Ecto neural progenitor cell (in vitro differentiated cells): ENCODE results near the gene ETNK2.
A peak's percentile ranks its signal among the peaks of the same experiment; 100 is the strongest.

Experiments used
- DNase-seq: peaks from one replicate; pipeline ENCODE4 v3.0.0-alpha.2; 2018; ENCODE audit warnings: low spot score

The ETNK2 gene

DNA sequence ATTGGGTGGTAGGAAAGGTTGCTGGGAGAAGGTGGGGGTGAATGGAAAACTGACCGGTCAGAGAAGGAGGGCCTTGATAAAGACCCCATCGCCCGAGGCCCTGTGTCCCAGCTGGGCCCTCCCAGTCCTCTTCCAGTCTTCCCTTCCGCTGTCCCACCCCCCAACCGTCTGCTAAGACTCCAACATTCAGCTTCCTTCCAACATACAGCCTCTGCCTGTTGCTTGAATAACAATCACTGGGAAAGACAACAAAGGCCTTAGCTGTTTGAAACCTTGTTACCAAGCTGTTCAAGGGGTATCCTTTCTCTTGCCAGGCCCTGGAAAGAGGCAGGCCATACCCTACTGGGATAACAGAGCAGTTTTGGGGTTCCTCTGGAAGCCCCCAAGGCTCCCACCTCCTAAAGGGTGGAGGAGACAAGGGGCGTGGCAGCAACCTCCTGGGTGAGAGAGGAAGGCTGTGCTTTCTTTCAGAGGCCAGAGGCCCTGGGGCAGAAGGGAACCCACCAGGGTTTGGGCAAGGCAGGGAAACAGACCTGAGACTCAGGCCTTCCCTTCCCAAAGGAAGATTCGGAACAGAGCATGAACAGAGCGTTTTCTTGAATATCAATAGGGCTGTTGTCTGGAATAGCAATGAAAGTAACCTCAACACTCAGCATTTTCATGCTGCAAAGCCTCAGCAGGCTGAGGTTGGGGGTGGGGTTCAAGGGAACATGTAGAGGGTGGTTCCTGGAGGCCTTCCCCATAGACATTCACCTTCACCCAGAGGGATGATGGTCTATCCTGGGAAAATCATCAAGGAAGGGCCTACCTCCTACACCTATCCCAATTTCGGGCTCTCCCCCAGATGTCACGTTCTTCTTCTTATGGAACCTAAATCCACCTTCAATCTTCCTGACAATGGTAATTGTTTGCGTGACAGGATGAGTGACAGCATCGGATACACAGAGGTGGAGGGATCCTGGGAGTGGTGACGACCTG, 4.1 kb downstream of the ETNK2 start:
- no peak for DNase-seq

DNA sequence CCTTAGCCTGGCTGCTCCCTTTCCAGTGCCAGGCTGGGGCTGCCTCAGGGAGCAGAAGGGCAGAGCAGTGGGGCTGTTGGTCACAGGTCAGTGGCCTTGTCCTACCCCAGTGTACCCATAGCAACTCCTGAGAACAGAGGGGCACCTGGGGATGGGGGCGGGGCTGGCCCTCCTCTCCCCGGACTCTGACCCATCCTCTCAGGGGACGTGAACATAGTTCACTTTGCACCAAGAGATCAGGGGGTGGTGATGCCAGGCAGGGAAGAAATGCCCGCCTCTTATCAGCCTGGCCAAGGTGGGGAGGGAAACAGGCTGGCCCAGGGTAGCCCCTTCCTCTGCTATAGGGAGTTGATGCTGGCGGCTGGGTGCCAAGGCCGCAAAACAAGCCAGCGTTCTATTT, 4.9 kb downstream of the ETNK2 start:
- DNase-seq: no peak

DNA sequence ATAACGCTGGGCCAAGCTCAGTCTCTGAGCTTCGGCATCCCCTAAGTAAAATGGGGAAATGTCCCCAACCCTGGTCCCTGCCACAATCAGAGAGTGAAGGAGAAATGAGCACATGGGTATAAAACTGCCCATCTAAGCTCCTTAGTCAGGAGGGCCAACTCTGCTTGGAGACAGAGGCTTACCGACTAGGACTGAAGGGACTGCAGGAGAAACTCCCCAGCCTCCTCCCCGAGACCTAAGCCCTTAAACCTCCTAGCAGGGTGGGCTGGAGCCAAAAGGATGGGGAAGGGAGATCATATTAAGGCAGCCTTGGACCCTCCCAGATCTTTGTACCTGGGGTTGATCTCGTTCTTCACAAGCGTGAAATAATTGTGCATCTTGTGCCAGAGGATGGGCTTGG, 5.5 kb downstream of the ETNK2 start:
- DNase-seq: no peak

- DNase-seq: no peak
Observed at GRCh38 chr1:204145033-204145504, 6.8 kb downstream of the ETNK2 start.

DNA sequence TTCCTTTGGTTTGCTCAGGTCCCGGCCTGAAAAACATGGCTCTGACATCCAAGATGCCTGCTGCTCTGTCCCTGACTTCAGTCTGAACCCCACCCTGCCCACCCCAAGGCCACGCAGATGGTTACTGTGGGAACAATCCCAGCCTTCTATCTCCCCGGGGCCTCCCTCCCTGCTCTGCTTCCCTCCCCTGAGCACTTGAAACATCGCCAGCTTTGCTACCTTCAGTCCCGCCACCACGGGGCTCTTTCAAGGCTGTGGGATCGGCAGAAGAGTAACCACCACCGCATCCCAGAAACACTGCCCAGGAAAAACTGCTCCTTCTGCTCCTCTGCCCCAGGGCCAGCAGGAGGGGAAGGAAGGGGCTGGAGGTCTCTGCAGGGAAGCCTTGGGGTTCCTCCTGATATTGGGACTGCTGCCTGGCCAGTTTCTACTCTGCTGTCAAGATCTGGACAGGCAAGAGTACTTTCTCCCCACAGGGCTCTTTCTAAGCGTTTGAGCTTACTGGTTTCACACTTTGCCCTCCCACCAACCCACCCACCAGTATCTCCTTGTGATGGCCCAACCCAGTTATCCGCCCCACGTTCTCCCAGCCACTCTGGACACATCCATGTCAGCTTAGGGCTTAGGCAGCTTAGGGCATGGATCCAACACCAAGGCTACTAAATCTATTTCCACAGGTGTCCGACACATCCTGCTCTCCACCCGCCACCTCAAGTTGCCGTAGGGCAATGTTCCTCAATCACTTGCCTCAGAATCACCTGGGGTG, 8.4 kb downstream of the ETNK2 start:
- no peak for DNase-seq

- no peak for DNase-seq
Observed at GRCh38 chr1:204142032-204142974, 9.5 kb downstream of the ETNK2 start.

DNA sequence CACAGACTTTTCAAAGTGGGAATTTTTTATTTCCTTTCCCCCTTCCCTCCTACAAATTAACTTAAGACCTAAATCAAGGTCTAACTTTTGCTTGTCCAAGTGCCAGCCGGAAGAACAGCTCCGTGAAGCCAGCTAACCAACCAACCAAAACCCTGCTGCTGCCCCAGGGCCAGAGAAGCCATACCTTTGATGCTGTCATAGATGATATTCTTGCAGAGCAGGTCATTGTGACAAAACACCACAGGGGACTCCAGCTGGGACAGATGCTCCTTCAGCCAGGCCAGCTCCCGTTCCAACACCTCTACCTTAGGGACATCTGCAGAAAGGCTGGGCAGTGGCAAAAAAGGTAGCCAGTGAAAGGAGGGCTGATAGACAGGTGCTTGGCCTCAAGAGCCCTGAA, 10.7 kb downstream of the ETNK2 start:
- no peak for DNase-seq

- DNase-seq: no peak
Observed at GRCh38 chr1:204139952-204140351, 11.9 kb downstream of the ETNK2 start.

DNA sequence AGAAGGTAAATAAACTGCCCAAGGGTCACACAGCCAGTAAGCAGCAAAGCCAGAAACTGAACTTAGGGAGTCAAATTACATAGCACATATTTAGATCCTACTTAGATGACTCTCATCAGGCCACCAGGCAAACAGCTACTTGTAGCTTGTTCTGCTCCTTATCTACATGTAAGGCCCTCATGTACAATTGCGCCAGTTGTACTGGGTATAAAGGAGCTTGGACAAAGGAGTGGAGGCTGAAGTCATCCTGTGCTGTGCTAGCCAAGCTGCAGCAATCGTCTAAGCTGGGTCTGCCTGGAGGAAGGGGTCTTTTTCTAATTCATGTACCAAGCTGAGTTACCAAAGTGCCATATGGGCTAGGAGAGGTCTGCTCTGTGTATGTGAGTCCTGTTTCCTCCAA, 12.8 kb downstream of the ETNK2 start:
- no peak for DNase-seq

GRCh38 chr1:204136814-204137213, 15.0 kb downstream of the ETNK2 start:
- no peak for DNase-seq

GRCh38 chr1:204134103-204134502, 17.7 kb downstream of the ETNK2 start:
- DNase-seq: no peak

- no peak for DNase-seq
Observed at GRCh38 chr1:204132718-204133117, 19.1 kb downstream of the ETNK2 start.

DNA sequence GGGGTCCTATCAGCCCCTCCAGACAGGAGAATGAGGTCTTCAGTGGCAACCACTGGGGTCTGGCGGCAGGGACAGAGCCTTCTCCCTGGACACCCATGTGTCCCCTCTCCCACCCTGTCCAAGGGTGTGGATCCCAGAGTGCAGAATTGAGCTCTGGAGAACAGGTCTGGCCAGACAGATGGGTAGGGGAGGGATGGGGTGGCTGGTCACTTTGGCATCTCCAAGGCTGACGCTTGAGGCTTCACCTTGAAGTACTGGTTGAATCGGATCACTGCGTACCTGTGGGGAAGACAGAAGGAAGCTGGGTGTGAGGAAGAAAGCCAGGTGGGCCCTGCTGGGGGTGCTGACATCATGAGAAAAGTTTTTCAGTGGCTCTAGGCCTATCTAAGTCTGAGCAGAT, 19.9 kb downstream of the ETNK2 start:
- no peak for DNase-seq

DNA sequence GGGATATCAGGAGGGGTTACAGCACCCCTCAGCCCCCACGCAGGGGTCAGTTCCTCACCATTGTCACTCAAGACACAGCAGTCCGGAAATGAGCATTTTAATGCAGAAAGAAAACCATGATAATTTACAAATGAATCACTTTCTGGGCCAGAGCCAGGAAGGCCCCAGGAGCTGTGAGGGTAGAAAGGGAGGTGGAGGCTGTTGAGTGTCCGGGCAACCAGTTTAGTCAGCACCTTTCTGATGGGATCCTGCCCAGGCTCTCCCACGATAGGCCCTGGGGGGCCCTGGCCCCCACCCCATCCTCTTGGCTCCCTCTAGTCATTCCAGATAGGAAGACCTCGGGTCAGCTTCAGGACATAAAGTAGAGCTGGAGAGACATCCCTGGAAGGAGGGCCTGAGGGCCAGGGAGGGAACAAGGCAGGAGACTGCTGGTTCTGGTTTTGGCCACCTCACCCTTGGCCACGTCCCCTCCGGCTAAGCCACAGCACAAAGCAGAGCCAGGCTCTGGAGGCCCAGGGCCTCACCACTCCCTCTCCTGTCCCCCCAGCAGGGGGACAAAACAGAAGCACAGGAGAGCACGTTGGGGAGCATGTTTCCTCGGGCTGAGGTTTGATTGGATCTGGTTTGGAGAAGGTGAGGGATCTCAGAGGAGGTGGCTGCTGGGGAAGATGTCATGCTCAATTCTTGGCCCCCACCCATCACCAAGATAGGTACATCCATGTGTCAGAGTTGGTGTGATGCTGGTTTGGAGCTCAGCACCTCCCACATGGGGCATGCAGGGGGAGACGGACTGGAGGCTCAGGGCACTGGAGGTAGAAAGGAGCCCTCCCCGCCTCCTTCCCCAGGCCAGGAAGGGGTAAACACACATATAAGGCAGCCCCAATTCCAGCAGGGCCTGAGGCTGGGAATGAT, 20.6 kb downstream of the ETNK2 start:
- no peak for DNase-seq

- no peak for DNase-seq
Observed at GRCh38 chr1:204130178-204130577, 21.7 kb downstream of the ETNK2 start.

DNA sequence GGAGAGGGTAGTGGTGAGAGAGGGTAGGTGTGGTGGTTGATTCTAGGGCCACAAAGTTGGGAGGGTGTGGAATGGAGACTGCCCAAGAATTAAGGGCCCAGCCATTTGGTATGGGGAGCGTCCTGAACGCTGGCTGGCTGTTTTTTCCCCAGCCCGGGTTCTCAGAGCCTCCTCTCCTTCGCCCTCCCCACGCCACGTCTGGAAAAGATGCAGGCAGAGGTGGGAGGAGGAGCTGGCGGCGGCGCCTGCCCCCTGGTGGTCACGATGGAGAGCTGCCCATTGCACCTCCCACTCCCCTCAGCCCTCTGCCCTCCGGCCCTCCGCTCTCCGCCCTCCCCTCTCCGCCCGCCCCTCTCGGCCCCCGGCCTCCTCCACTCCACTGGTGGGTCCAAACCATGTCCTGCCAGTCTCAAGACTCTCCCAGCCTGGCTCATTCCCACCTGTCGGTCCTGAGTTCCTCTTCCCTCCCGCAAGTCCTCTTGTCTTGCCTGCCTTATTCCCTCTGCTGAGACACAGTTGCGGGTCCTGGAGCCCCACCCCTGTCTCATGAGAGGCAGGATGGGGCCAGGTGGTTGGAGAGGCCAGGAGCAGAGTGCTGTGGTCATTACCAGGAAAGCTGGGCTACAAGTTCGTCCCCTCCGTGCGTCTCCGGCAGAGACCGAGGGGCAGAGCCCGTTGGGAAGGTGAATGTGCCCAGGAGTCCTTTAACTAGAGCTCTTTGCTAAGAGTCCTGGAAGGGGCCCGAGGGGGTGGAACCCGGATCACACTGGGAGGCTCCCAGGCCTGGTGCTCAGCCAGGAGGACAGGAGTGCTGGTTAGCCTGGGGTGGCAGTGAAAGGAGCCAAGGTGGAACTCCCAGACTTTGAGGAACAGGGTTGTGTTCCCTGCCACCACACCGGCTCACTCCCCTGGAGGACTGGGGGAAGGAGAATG, 22.6 kb downstream of the ETNK2 start:
- peak; percentile 88 for DNase-seq

- DNase-seq: no peak
Observed at GRCh38 chr1:204128464-204128963, 23.3 kb downstream of the ETNK2 start.

DNA sequence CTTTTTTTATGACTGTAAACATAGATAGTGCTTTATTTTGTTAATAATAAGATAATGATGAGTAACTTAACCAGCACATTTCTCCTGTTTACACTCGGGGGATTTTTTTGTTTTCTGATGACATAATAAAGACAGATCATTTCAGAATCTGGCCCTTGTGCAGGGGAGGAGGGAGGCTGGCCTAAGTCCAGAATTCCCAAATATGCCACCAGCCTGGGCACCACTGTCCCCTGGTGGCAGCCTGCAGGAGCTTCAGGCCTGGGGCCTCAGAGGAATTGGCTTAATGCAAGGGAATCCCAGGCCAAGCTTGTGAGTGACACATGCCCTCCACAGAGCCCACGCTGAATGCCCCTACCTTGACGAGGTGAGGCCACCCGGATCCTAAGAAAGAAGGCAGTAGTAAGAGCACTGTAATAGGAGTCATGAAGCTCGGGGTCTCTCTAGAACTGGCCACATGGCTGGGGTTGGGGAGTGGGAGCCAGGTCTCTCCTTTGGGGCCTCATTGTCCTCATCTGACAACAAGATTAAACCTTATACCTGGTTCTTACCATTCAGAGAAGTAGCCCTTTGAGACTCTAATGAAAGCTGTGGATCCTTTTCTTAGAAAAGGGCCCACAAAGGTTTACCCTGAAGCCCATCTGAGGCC, 24.1 kb downstream of the ETNK2 start:
- peak; percentile 78 for DNase-seq

- DNase-seq: no peak
Observed at GRCh38 chr1:204126956-204127355, 24.9 kb downstream of the ETNK2 start.
